H1 (cell line): ENCODE measurements around the gene ADCY1.

ENCODE experiments used
- POLR2A ChIP-seq, 2 experiments: IDR thresholded peaks; 1 replicate in 1 of 2; 2 replicates in 1 of 2; pipeline ENCODE4 v1.6.1; 2011; ENCODE audit warnings: low read depth in 2 of 2, low read length in 2 of 2, mild to moderate bottlenecking in 2 of 2; ENCODE audit errors: control extremely low read depth in 1 of 2
- POLR2AphosphoS5 ChIP-seq: IDR thresholded peaks from 2 replicates; pipeline ENCODE4 v1.6.1; 2011; ENCODE audit warnings: low read depth, low read length
- RAD21 ChIP-seq, 2 experiments: IDR thresholded peaks in 1 of 2; conservative IDR thresholded peaks in 1 of 2; 2 replicates each; pipeline ENCODE4 v1.6.1; 2011; ENCODE audit warnings: low read depth in 2 of 2, low read length in 2 of 2, improper control_type of control experiment in 1 of 2, inconsistent platforms in 1 of 2, mild to moderate bottlenecking in 1 of 2, moderate library complexity in 1 of 2
- RFX5 ChIP-seq: IDR thresholded peaks from 2 replicates; pipeline ENCODE4 v1.6.1; 2011; ENCODE audit warnings: low read depth, low read length, improper control_type of control experiment, borderline replicate concordance
- SIX5 ChIP-seq: IDR thresholded peaks from 2 replicates; pipeline ENCODE4 v1.6.1; 2011; ENCODE audit warnings: mild to moderate bottlenecking, low read depth, low read length
- TF ChIP-seq, protein P1 (sequence below), 3 experiments: IDR thresholded peaks; 1 replicate in 2 of 3; 2 replicates in 1 of 3; pipeline versions ENCODE4 v1.5.1 to v1.6.1; 2011; ENCODE audit warnings: low read length in 3 of 3, mild to moderate bottlenecking in 3 of 3, inconsistent platforms in 2 of 3, low read depth in 1 of 3, moderate library complexity in 1 of 3; ENCODE audit not compliant: insufficient read depth in 1 of 3; ENCODE audit errors: control extremely low read depth in 1 of 3

DNA sequence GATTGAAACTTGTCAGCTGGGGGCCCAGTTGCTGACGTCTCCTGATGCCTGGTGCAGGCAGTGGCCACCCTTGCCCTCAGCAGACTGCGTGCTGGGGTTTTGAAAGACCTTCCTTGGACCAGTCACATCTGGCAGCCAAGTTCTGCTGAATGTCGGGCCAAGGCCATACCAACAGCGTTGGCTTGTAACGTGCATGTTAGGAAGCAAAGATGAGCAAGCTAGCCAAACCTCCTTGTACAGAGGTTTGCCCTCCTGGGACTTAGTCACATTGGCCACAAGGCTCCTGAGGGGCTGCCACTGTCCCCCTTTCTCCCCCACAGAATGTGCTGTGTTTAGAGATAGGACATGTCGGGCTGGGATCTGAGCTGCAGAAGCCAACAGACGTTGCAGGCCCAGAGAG is 49.0 kb downstream of the ADCY1 start:
- TF ChIP-seq SIX5 (no peak), POLR2AphosphoS5 (no peak), POLR2A (IDR thresholded peaks at IDR 0.05; ENCODE audit: control extremely low read depth in 1 of 2, low read depth in 2 of 2, low read length in 2 of 2) (no peak), RAD21 (IDR thresholded peaks at IDR 0.05 in 1 of 2, conservative IDR thresholded peaks at IDR 0.05 in 1 of 2; ENCODE audit: low read depth in 2 of 2, low read length in 2 of 2) (no peak), RFX5 (no peak)
- TF ChIP-seq, protein P1, sequence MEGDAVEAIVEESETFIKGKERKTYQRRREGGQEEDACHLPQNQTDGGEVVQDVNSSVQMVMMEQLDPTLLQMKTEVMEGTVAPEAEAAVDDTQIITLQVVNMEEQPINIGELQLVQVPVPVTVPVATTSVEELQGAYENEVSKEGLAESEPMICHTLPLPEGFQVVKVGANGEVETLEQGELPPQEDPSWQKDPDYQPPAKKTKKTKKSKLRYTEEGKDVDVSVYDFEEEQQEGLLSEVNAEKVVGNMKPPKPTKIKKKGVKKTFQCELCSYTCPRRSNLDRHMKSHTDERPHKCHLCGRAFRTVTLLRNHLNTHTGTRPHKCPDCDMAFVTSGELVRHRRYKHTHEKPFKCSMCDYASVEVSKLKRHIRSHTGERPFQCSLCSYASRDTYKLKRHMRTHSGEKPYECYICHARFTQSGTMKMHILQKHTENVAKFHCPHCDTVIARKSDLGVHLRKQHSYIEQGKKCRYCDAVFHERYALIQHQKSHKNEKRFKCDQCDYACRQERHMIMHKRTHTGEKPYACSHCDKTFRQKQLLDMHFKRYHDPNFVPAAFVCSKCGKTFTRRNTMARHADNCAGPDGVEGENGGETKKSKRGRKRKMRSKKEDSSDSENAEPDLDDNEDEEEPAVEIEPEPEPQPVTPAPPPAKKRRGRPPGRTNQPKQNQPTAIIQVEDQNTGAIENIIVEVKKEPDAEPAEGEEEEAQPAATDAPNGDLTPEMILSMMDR (IDR thresholded peaks at IDR 0.05; ENCODE audit: control extremely low read depth in 1 of 3, insufficient read depth in 1 of 3, low read depth in 1 of 3, low read length in 3 of 3), result no peak
